H1 (cell line): ENCODE measurements around the gene CCDC148. TPM values are rescaled to one million over a fixed set of nuclear protein-coding genes. Genes with fewer than 3 reads are reported as not detected.

Experiments
- CTCF ChIA-PET: fragments of 300-600 bp; sonication (Branson Sonifier 250); formaldehyde crosslinking; loops from one replicate; lab custom pipeline; 2021; ENCODE audit not compliant: partially characterized antibody; lab: Charles Lee
- POLR2A ChIA-PET: fragments of 300-600 bp; sonication (Branson Sonifier 250); formaldehyde crosslinking; loops from one replicate; lab custom pipeline; 2021; ENCODE audit warnings: inconsistent platforms; ENCODE audit not compliant: partially characterized antibody; lab: Charles Lee
- DNase-seq, 2 experiments: peaks; one replicate each; pipeline versions ENCODE4 v3.0.0 to v3.0.0-alpha.2; 2010 to 2022; ENCODE audit warnings: low spot score in 2 of 2, low read depth in 1 of 2, mixed read lengths in 1 of 2
- FAIRE-seq: peaks from 2 replicates; lab custom pipeline; 2011; peaks lifted over from hg19 to GRCh38; lab: Jason Lieb, UNC
- H2AFZ ChIP-seq: 2 replicates; pipeline ENCODE4 v1.8.1; 2012; ENCODE audit warnings: low read length, inconsistent platforms
- H2AK5ac ChIP-seq: 2 replicates; pipeline ENCODE4 v1.6.1; 2013; ENCODE audit warnings: low read depth, low read length
- H2BK120ac ChIP-seq: replicated peaks from 2 replicates; pipeline ENCODE3; 2013; ENCODE audit warnings: low read depth, low read length, inconsistent platforms
- H2BK12ac ChIP-seq: 2 replicates; pipeline ENCODE4 v1.6.1; 2013; ENCODE audit warnings: low read depth, low read length
- H2BK15ac ChIP-seq: 2 replicates; pipeline ENCODE4 v1.6.1; 2013; ENCODE audit warnings: low read length
- H2BK20ac ChIP-seq: 2 replicates; pipeline ENCODE4 v1.6.1; 2013; ENCODE audit warnings: low read length
- H2BK5ac ChIP-seq: 2 replicates; pipeline ENCODE4 v1.6.1; 2013; ENCODE audit warnings: low read depth, low read length
- H3K14ac ChIP-seq: 2 replicates; pipeline ENCODE4 v1.6.1; 2013; ENCODE audit warnings: inconsistent platforms; ENCODE audit not compliant: insufficient read length
- H3K18ac ChIP-seq: 2 replicates; pipeline ENCODE4 v1.6.1; 2013; ENCODE audit warnings: low read length; ENCODE audit errors: extremely low read depth
- H3K23ac ChIP-seq: 2 replicates; pipeline ENCODE4 v1.6.1; 2013; ENCODE audit warnings: inconsistent platforms; ENCODE audit not compliant: insufficient read length
- H3K23me2 ChIP-seq: 2 replicates; pipeline ENCODE4 v1.6.1; 2013; ENCODE audit warnings: low read depth, low read length
- H3K27ac ChIP-seq: 2 replicates; pipeline ENCODE4 v1.6.1; 2011; ENCODE audit warnings: low read depth, low read length, inconsistent platforms
- H3K27me3 ChIP-seq, 4 experiments: replicated peaks in 1 of 4; 1 replicate in 1 of 4; 2 replicates in 3 of 4; pipeline versions ENCODE4 v1.6.1 to v1.8.1; 2011 to 2013; ENCODE audit warnings: low read length in 3 of 4, mild to moderate bottlenecking in 3 of 4, inconsistent platforms in 2 of 4, mixed read lengths in 2 of 4, moderate library complexity in 1 of 4; ENCODE audit not compliant: control insufficient read depth in 3 of 4, insufficient read depth in 3 of 4; ENCODE audit errors: extremely low read depth in 1 of 4
- H3K36me3 ChIP-seq, 4 experiments: 2 replicates each; pipeline versions ENCODE4 v1.6.1 to v1.8.1; 2011 to 2013; ENCODE audit warnings: mild to moderate bottlenecking in 4 of 4, low read length in 3 of 4, moderate library complexity in 2 of 4, control low read depth in 1 of 4, inconsistent platforms in 1 of 4; ENCODE audit not compliant: insufficient read depth in 4 of 4, control insufficient read depth in 2 of 4
- H3K4ac ChIP-seq: replicated peaks from 2 replicates; pipeline ENCODE3; 2013; ENCODE audit warnings: low read length, low read depth, mixed read lengths, inconsistent platforms; ENCODE audit not compliant: insufficient read length
- H3K4me1 ChIP-seq, 4 experiments: replicated peaks in 1 of 4; 1 replicate in 1 of 4; 2 replicates in 3 of 4; pipeline versions ENCODE4 v1.6.1 to v1.8.1; 2011 to 2013; ENCODE audit warnings: low read length in 3 of 4, inconsistent platforms in 2 of 4, mixed read lengths in 1 of 4; ENCODE audit not compliant: insufficient read depth in 4 of 4, control insufficient read depth in 3 of 4
- H3K4me2 ChIP-seq, 2 experiments: 2 replicates each; pipeline versions ENCODE4 v1.6.1 to v1.8.1; 2011 to 2013; ENCODE audit warnings: low read depth in 2 of 2, low read length in 2 of 2, control low read depth in 1 of 2, inconsistent platforms in 1 of 2, mild to moderate bottlenecking in 1 of 2; ENCODE audit not compliant: insufficient read depth in 1 of 2
- H3K4me3 ChIP-seq, 4 experiments: fragments of 200-600, 300-600 bp in 1 of 4; sonication (generic), shearing (Covaris generic), sonication (Bioruptor Twin) in 1 of 4; 2 replicates each; pipeline versions ENCODE4 v1.5.1 to v1.8.1; 2011 to 2016; ENCODE audit warnings: low read length in 4 of 4, low read depth in 3 of 4, control low read depth in 2 of 4, inconsistent platforms in 2 of 4, mild to moderate bottlenecking in 2 of 4, mixed read lengths in 1 of 4, moderate library complexity in 1 of 4; ENCODE audit not compliant: insufficient read depth in 2 of 4; ENCODE audit errors: extremely low read depth in 1 of 4
- H3K56ac ChIP-seq: replicated peaks from 2 replicates; pipeline ENCODE3; 2013; ENCODE audit warnings: low read depth, mild to moderate bottlenecking, mixed read lengths, low read length, inconsistent platforms; ENCODE audit not compliant: insufficient read length
- H3K79me1 ChIP-seq: 2 replicates; pipeline ENCODE4 v1.6.1; 2013; ENCODE audit warnings: low read depth, low read length, control low read depth
- H3K79me2 ChIP-seq, 2 experiments: 2 replicates each; pipeline versions ENCODE4 v1.6.1 to v1.8.1; 2012 to 2013; ENCODE audit warnings: low read length in 2 of 2, mild to moderate bottlenecking in 2 of 2, inconsistent platforms in 1 of 2; ENCODE audit not compliant: insufficient read depth in 2 of 2, control insufficient read depth in 1 of 2
- H3K9ac ChIP-seq, 4 experiments: replicated peaks in 1 of 4; 1 replicate in 1 of 4; 2 replicates in 3 of 4; pipeline versions ENCODE4 v1.6.1 to v1.8.1; 2011 to 2013; ENCODE audit warnings: low read depth in 3 of 4, low read length in 3 of 4, control low read depth in 2 of 4, mild to moderate bottlenecking in 2 of 4, moderate library complexity in 2 of 4, inconsistent platforms in 1 of 4; ENCODE audit errors: extremely low read depth in 1 of 4
- H3K9me3 ChIP-seq, 2 experiments: 2 replicates each; pipeline versions ENCODE4 v1.6.1 to v1.8.1; 2012 to 2013; ENCODE audit warnings: mild to moderate bottlenecking in 2 of 2, moderate library complexity in 2 of 2, control low read depth in 1 of 2, inconsistent platforms in 1 of 2, low read depth in 1 of 2, low read length in 1 of 2, mixed read lengths in 1 of 2; ENCODE audit not compliant: insufficient read depth in 2 of 2
- H4K20me1 ChIP-seq, 2 experiments: replicated peaks in 1 of 2; 2 replicates each; pipeline versions ENCODE3 to v1.8.1; 2011 to 2013; ENCODE audit warnings: inconsistent platforms in 2 of 2, low read length in 2 of 2, mild to moderate bottlenecking in 1 of 2; ENCODE audit not compliant: insufficient read depth in 2 of 2, control insufficient read depth in 1 of 2
- H4K5ac ChIP-seq: 2 replicates; pipeline ENCODE4 v1.6.1; 2013; ENCODE audit warnings: low read length, low read depth, mixed read lengths, inconsistent platforms; ENCODE audit not compliant: insufficient read length
- H4K8ac ChIP-seq: 2 replicates; pipeline ENCODE4 v1.8.0; 2013; ENCODE audit warnings: mild to moderate bottlenecking, moderate library complexity, low read length, inconsistent platforms; ENCODE audit not compliant: insufficient read depth; ENCODE audit errors: extremely low read depth
- H4K91ac ChIP-seq: replicated peaks from 2 replicates; pipeline ENCODE3; 2013; ENCODE audit warnings: low read length, mixed read lengths, inconsistent platforms; ENCODE audit not compliant: insufficient read length
- CHD2 ChIP-seq: IDR thresholded peaks from 2 replicates; pipeline ENCODE4 v1.6.1; 2012; ENCODE audit warnings: low read length, improper control_type of control experiment
- JUND ChIP-seq: IDR thresholded peaks from 2 replicates; pipeline ENCODE4 v1.6.1; 2011; ENCODE audit warnings: mild to moderate bottlenecking, improper control_type of control experiment, low read length
- KDM5A ChIP-seq: fragments of 200-600 bp; IDR thresholded peaks from 2 replicates; pipeline ENCODE4 v1.7.1; 2012; ENCODE audit warnings: mild to moderate bottlenecking, low read length, inconsistent platforms, mixed read lengths
- MAFK ChIP-seq: IDR thresholded peaks from 2 replicates; pipeline ENCODE4 v1.6.1; 2012; ENCODE audit warnings: low read depth, mild to moderate bottlenecking, improper control_type of control experiment, low read length
- NANOG ChIP-seq: IDR thresholded peaks from 2 replicates; pipeline ENCODE4 v1.6.1; 2011; ENCODE audit warnings: low read length, low read depth, mild to moderate bottlenecking, inconsistent platforms; ENCODE audit not compliant: insufficient read depth, poor library complexity, severe bottlenecking
- POLR2A ChIP-seq, 2 experiments: IDR thresholded peaks; 1 replicate in 1 of 2; 2 replicates in 1 of 2; pipeline ENCODE4 v1.6.1; 2011; ENCODE audit warnings: low read depth in 2 of 2, low read length in 2 of 2, mild to moderate bottlenecking in 2 of 2; ENCODE audit errors: control extremely low read depth in 1 of 2
- POLR2AphosphoS5 ChIP-seq: IDR thresholded peaks from 2 replicates; pipeline ENCODE4 v1.6.1; 2011; ENCODE audit warnings: low read depth, low read length
- RFX5 ChIP-seq: IDR thresholded peaks from 2 replicates; pipeline ENCODE4 v1.6.1; 2011; ENCODE audit warnings: low read depth, low read length, improper control_type of control experiment, borderline replicate concordance
- RXRA ChIP-seq: IDR thresholded peaks from 2 replicates; pipeline ENCODE4 v1.6.1; 2011; ENCODE audit warnings: low read depth, mild to moderate bottlenecking, low read length, moderate library complexity; ENCODE audit not compliant: insufficient read depth
- WGBS, 2 experiments: shearing (Covaris generic) in 1 of 2; methylation state at CpG; one replicate each; pipeline versions ENCODE4 v1.1.6 to v1.1.7; 2013 to 2015; ENCODE audit warnings: low lambda C conversion rate in 2 of 2, mixed read lengths in 2 of 2, inconsistent platforms in 1 of 2, low coverage in 1 of 2, missing lambda C conversion rate in 1 of 2; ENCODE audit not compliant: insufficient replicate concordance in 2 of 2, insufficient coverage in 1 of 2, insufficient read length in 1 of 2; ENCODE audit errors: extremely low coverage in 1 of 2, missing lambda C conversion rate in 1 of 2; 5-methylcytosine and 5-hydroxymethylcytosine counted together
- polyA plus RNA-seq, 7 experiments: library from polyadenylated mRNA; depleted of rRNA in 3 of 7; stranded (reverse) in 5 of 7; unstranded in 2 of 7; fragments of >200 nt in 5 of 7; fragments of 200-250 nt in 2 of 7; gene quantifications; 1 replicate in 5 of 7; 2 replicates in 1 of 7; 4 replicates in 1 of 7; pipeline versions ENCODE4 v1.2.1 to v1.2.3, GENCODE V29; 2011 to 2013; ENCODE audit warnings: missing spikeins in 2 of 7, mixed read lengths in 2 of 7
- total RNA-seq: library from RNA; stranded (reverse); fragmentation: NEBNext Ultra II Directional; extraction: Animal tissue kit (Norgen Biotek cat#: 25700); gene quantifications from 2 replicates; pipeline ENCODE4 v1.2.1, GENCODE V29; 2021
- TF ChIP-seq, protein P1 (sequence below): IDR thresholded peaks from 2 replicates; pipeline ENCODE4 v1.6.1; 2012; ENCODE audit warnings: low read length, inconsistent platforms
- TF ChIP-seq, protein P2 (sequence below): IDR thresholded peaks from 2 replicates; pipeline ENCODE4 v1.6.1; 2011; ENCODE audit warnings: low read depth, mild to moderate bottlenecking, low read length; ENCODE audit not compliant: insufficient read depth

Gene CCDC148
- total and polyA plus RNA-seq, 2 of the 8 experiments (the other 6 are each of a cell fraction or from before 2014, with no cell fraction given) = 0.45 to 1.3 TPM

DNA sequence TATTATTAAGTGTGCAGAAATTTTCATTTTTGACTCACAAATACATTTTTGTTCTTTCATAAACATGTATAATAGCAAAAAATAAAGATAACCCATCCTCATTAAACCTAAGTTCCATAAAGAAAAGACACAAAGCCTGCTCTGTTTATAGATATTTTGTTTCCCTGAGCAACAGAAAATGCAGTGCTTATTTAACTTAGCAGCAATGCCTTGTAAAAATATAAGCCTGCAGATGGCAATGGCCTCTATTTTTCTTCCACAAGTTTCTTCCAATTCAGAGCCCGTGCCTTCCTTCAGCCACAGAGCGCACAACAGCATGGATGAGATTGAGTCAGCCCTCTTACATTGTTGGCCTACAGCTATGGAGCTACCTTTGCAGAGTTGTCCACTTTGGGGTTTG lies 43.8 kb upstream of the CCDC148 start:
- H2BK12ac ChIP-seq = no peak overlapping the region
- peaks cover 0 to 2% of the 10 kb centered on the region in 2 experiments for H4K20me1 ChIP-seq
- 97% methylated on average over 2 of the region's 2 CpGs; no CpG with 5 or more reads in 1 of the 2 experiments for WGBS, 2 experiments
- H4K8ac ChIP-seq = no peak overlapping the region
- no peak overlapping the region for H2BK20ac ChIP-seq
- no peaks in the 10 kb centered on the region for H3K36me3 ChIP-seq
- H2AK5ac ChIP-seq = no peak overlapping the region
- peaks cover 0 to 88% of the 10 kb centered on the region in 2 experiments for H3K79me2 ChIP-seq
- H3K56ac ChIP-seq = no peak overlapping the region
- no peak overlapping the region for H4K5ac ChIP-seq
- no peaks in the 10 kb centered on the region for H3K79me1 ChIP-seq
- H3K23ac ChIP-seq = no peak overlapping the region
- H3K4me2 ChIP-seq = no peak overlapping the region
- no peak overlapping the region for H2BK15ac ChIP-seq
- FAIRE-seq (no peak), DNase-seq (no peak)
- H2BK5ac ChIP-seq = no peak overlapping the region
- no peak overlapping the region for H2AFZ ChIP-seq
- H3K9me3 ChIP-seq = no peaks in the 10 kb centered on the region
- no peak overlapping the region for H3K14ac ChIP-seq
- no peak overlapping the region for H3K4me3 ChIP-seq
- H3K4ac ChIP-seq = no peak overlapping the region
- H4K91ac ChIP-seq = no peak overlapping the region
- H3K27ac ChIP-seq = no peak overlapping the region
- peaks cover 4 to 9% (median 7%) of the 10 kb centered on the region in 4 experiments; a peak in 5 of 7 replicates for H3K4me1 ChIP-seq
- H3K18ac ChIP-seq = no peak overlapping the region
- H3K23me2 ChIP-seq = no peaks in the 10 kb centered on the region
- no peak overlapping the region for H3K9ac ChIP-seq
- H3K27me3 ChIP-seq = no peaks in the 10 kb centered on the region
- CTCF ChIA-PET = interaction anchor here (2.3 kb wide), 1 partner anchor 11 kb away, joined by 5 read pairs; no protein-coding TSS in a partner anchor
- no peak for TF ChIP-seq POLR2AphosphoS5
- TF ChIP-seq, protein P1, sequence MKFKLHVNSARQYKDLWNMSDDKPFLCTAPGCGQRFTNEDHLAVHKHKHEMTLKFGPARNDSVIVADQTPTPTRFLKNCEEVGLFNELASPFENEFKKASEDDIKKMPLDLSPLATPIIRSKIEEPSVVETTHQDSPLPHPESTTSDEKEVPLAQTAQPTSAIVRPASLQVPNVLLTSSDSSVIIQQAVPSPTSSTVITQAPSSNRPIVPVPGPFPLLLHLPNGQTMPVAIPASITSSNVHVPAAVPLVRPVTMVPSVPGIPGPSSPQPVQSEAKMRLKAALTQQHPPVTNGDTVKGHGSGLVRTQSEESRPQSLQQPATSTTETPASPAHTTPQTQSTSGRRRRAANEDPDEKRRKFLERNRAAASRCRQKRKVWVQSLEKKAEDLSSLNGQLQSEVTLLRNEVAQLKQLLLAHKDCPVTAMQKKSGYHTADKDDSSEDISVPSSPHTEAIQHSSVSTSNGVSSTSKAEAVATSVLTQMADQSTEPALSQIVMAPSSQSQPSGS = no peak
- TF ChIP-seq RXRA = no peak
- no peak for TF ChIP-seq CHD2
- TF ChIP-seq POLR2A (IDR thresholded peaks at IDR 0.05; ENCODE audit: control extremely low read depth in 1 of 2, low read depth in 2 of 2, low read length in 2 of 2) = no peak
- no peak for TF ChIP-seq RFX5
- TF ChIP-seq MAFK = no peak
- TF ChIP-seq NANOG = no peak
- TF ChIP-seq, protein P2, sequence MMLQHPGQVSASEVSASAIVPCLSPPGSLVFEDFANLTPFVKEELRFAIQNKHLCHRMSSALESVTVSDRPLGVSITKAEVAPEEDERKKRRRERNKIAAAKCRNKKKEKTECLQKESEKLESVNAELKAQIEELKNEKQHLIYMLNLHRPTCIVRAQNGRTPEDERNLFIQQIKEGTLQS = no peak
- no peak for TF ChIP-seq JUND
- TF ChIP-seq KDM5A = no peak
- TF ChIP-seq, all 59 proteins: peak for 0
- POLR2A ChIA-PET = no interaction called here
- H2BK120ac ChIP-seq = no peak overlapping the region
